Hepatocyte (in vitro differentiated cells): ENCODE data around the gene OGFR. TPM values are rescaled to one million over a fixed set of nuclear protein-coding genes. Genes with fewer than 3 reads are reported as not detected.

Experiments
- DNase-seq: peaks from one replicate; pipeline ENCODE4 v3.0.0-alpha.2; 2016; ENCODE audit warnings: low spot score
- H2AFZ ChIP-seq: fragments of 200-600 bp; sonication (generic); 2 replicates; pipeline ENCODE4 v1.6.0; 2016; ENCODE audit warnings: antibody characterized with exemption, mild to moderate bottlenecking
- H3K27ac ChIP-seq: fragments of 200-600 bp; sonication (generic); 2 replicates; pipeline ENCODE4 v1.5.1; 2016; ENCODE audit warnings: mild to moderate bottlenecking
- H3K27me3 ChIP-seq: fragments of 200-600 bp; sonication (generic); 2 replicates; pipeline ENCODE4 v1.6.1; 2016
- H3K36me3 ChIP-seq: fragments of 200-600 bp; sonication (generic); replicated peaks from 2 replicates; pipeline ENCODE4 v1.5.1; 2016; ENCODE audit warnings: low read depth; ENCODE audit not compliant: insufficient read depth
- H3K4me1 ChIP-seq: fragments of 200-600 bp; sonication (generic); 2 replicates; pipeline ENCODE4 v1.5.1; 2016; ENCODE audit warnings: mild to moderate bottlenecking, moderate library complexity; ENCODE audit not compliant: insufficient read depth
- H3K4me2 ChIP-seq: fragments of 200-600 bp; sonication (generic); 2 replicates; pipeline ENCODE4 v1.6.0; 2016
- H3K4me3 ChIP-seq: fragments of 200-600 bp; sonication (generic); 2 replicates; pipeline ENCODE4 v1.5.1; 2016; ENCODE audit warnings: mild to moderate bottlenecking
- H3K79me2 ChIP-seq: fragments of 200-600 bp; sonication (generic); 2 replicates; pipeline ENCODE4 v1.6.0; 2017; ENCODE audit warnings: mild to moderate bottlenecking
- H3K9me2 ChIP-seq: fragments of 200-600 bp; sonication (generic); replicated peaks from 2 replicates; pipeline ENCODE4 v1.6.0; 2017; ENCODE audit warnings: mild to moderate bottlenecking; ENCODE audit not compliant: insufficient read depth
- H3K9me3 ChIP-seq: fragments of 200-600 bp; sonication (generic); 2 replicates; pipeline ENCODE4 v1.5.1; 2016; ENCODE audit warnings: low read depth, mild to moderate bottlenecking
- H4K20me1 ChIP-seq: fragments of 200-600 bp; sonication (generic); 2 replicates; pipeline ENCODE4 v1.6.0; 2016; ENCODE audit warnings: mild to moderate bottlenecking; ENCODE audit not compliant: insufficient read depth, poor library complexity, severe bottlenecking
- CTCF ChIP-seq: fragments of 200-600 bp; sonication (generic); IDR thresholded peaks from 2 replicates; pipeline ENCODE4 v1.5.1; 2016; ENCODE audit warnings: antibody characterized with exemption, mild to moderate bottlenecking; ENCODE audit not compliant: poor library complexity
- EZH2 ChIP-seq: fragments of 200-600 bp; sonication (generic); IDR thresholded peaks from 2 replicates; pipeline ENCODE4 v1.6.1; 2016; ENCODE audit warnings: antibody characterized with exemption, mild to moderate bottlenecking, borderline replicate concordance
- EZH2phosphoT487 ChIP-seq: fragments of 200-600 bp; sonication (generic); IDR thresholded peaks from one replicate; pipeline ENCODE4 v1.6.1; 2018; ENCODE audit warnings: antibody characterized with exemption, mild to moderate bottlenecking, low read depth, moderate library complexity; ENCODE audit not compliant: unreplicated experiment, severe bottlenecking
- WGBS: methylation state at CpG from one replicate; pipeline ENCODE4 v1.1.6; 2016; ENCODE audit warnings: low lambda C conversion rate; ENCODE audit errors: missing lambda C conversion rate; 5-methylcytosine and 5-hydroxymethylcytosine counted together
- polyA plus RNA-seq: library from polyadenylated mRNA; unstranded; fragments of >200 nt; fragmentation: Nextera tagmentation; extraction: Ambion mirVana; gene quantifications from 2 replicates; pipeline ENCODE4 v1.2.1, GENCODE V29; 2016
- total RNA-seq: library from RNA; depleted of rRNA; stranded (reverse); fragments of >200 nt; gene quantifications from 2 replicates; pipeline ENCODE4 v1.2.3, GENCODE V29; 2014

Gene OGFR
- total and polyA plus RNA-seq, 2 experiments from 2014 or later, result 47.6 to 80.8 TPM

GRCh38 chr20:62765021-62765420 lies 39.6 kb upstream of the OGFR start:
- Histone ChIP-seq H3K36me3 (no peaks in the 10 kb centered on the region), H4K20me1 (no peaks in the 10 kb centered on the region), H2AFZ (no peak overlapping the region), H3K79me2 (no peaks in the 10 kb centered on the region), H3K4me3 (no peak overlapping the region), H3K27me3 (no peaks in the 10 kb centered on the region), H3K4me2 (no peak overlapping the region), H3K4me1 (peaks cover 30% of the 10 kb centered on the region), H3K27ac (no peak overlapping the region), H3K9me3 (no peaks in the 10 kb centered on the region), H3K9me2 (no peaks in the 10 kb centered on the region)
- 77% methylated on average over 6 of the region's 6 CpGs for WGBS
- no peak for DNase-seq
- TF ChIP-seq EZH2 (no peak), EZH2phosphoT487 (no peak), CTCF (no peak)

- DNase-seq, result no peak
- no peak overlapping the region for H2AFZ ChIP-seq
- H3K9me2 ChIP-seq, result no peaks in the 10 kb centered on the region
- H3K4me3 ChIP-seq, result no peak overlapping the region
- no peaks in the 10 kb centered on the region for H4K20me1 ChIP-seq
- no peaks in the 10 kb centered on the region for H3K27me3 ChIP-seq
- H3K9me3 ChIP-seq, result no peaks in the 10 kb centered on the region
- no peak overlapping the region for H3K4me2 ChIP-seq
- no peaks in the 10 kb centered on the region for H3K79me2 ChIP-seq
- no peak overlapping the region for H3K27ac ChIP-seq
- no peaks in the 10 kb centered on the region for H3K36me3 ChIP-seq
- TF ChIP-seq EZH2phosphoT487 (no peak), EZH2 (no peak), CTCF (no peak)
- peaks cover 25% of the 10 kb centered on the region for H3K4me1 ChIP-seq
- WGBS, result 96% methylated on average over 14 of the region's 15 CpGs
These were observed 39.1 kb upstream of the OGFR start for GRCh38 chr20:62765432-62766070.

- Histone ChIP-seq H3K4me2 (no peak overlapping the region), H3K27ac (no peak overlapping the region), H4K20me1 (no peaks in the 10 kb centered on the region), H3K4me3 (no peak overlapping the region), H3K79me2 (no peaks in the 10 kb centered on the region), H3K9me3 (no peaks in the 10 kb centered on the region), H3K4me1 (peaks cover 19% of the 10 kb centered on the region), H2AFZ (no peak overlapping the region), H3K36me3 (no peaks in the 10 kb centered on the region), H3K27me3 (no peaks in the 10 kb centered on the region), H3K9me2 (no peaks in the 10 kb centered on the region)
- 72% methylated on average over 9 of the region's 10 CpGs for WGBS
- no peak for DNase-seq
- TF ChIP-seq CTCF, result no peak
- no peak for TF ChIP-seq EZH2
- no peak for TF ChIP-seq EZH2phosphoT487
These were observed 38.6 kb upstream of the OGFR start for GRCh38 chr20:62766071-62766450.
